Stimulated activated naive CD8-positive, alpha-beta T cell treated with anti-CD3 and anti-CD28 coated beads, Interleukin-15, amount 100 ng/mL, for 72 hours (primary cell): ENCODE data around the gene VWCE.

Experiments
- ATAC-seq: fragments of 150-1000 bp; cut with Tn5 transposase; 2 replicates; pipeline ENCODE4 v1.10.0; 2021; ENCODE audit warnings: mild to moderate bottlenecking, moderate library complexity
- DNase-seq, 2 donors: peaks; one replicate each; pipeline ENCODE4 v3.0.0; 2021 to 2022
- H3K27ac Mint-ChIP-seq, 2 donors: one replicate each; pipeline ENCODE4 v1.8.0; 2022; ENCODE audit warnings: mild to moderate bottlenecking in 2 of 2, mixed read lengths in 2 of 2, moderate library complexity in 2 of 2
- H3K27me3 Mint-ChIP-seq: one replicate; pipeline ENCODE4 v1.8.0; 2022; ENCODE audit warnings: mixed read lengths
- H3K4me1 Mint-ChIP-seq: one replicate; pipeline ENCODE4 v1.8.0; 2022; ENCODE audit warnings: mild to moderate bottlenecking, mixed read lengths
- H3K4me3 Mint-ChIP-seq, 2 donors: one replicate each; pipeline ENCODE4 v1.8.0; 2022; ENCODE audit warnings: mild to moderate bottlenecking in 2 of 2, mixed read lengths in 2 of 2, moderate library complexity in 1 of 2
- H3K9me3 Mint-ChIP-seq, 2 donors: one replicate each; pipeline ENCODE4 v1.8.0; 2022; ENCODE audit warnings: mixed read lengths in 2 of 2

VWCE gene

GRCh38 chr11:61278001-61278470 is 17.1 kb downstream of the VWCE start:
- H3K27me3 Mint-ChIP-seq: no peaks in the 10 kb centered on the region
- peaks cover 5% of the 10 kb centered on the region for H3K4me1 Mint-ChIP-seq
- no peak overlapping the region for H3K4me3 Mint-ChIP-seq
- peak overlapping the region in 1 of 2 donors; percentile 45 for H3K27ac Mint-ChIP-seq
- DNase-seq (no peak), ATAC-seq (no peak)
- H3K9me3 Mint-ChIP-seq: no peaks in the 10 kb centered on the region

GRCh38 chr11:61277186-61278000 is 17.7 kb downstream of the VWCE start:
- Mint-ChIP-seq H3K4me1 (peaks cover 5% of the 10 kb centered on the region), H3K27me3 (no peaks in the 10 kb centered on the region), H3K9me3 (no peaks in the 10 kb centered on the region), H3K4me3 (no peak overlapping the region), H3K27ac (no peak overlapping the region)
- ATAC-seq (no peak), DNase-seq (no peak)

DNA sequence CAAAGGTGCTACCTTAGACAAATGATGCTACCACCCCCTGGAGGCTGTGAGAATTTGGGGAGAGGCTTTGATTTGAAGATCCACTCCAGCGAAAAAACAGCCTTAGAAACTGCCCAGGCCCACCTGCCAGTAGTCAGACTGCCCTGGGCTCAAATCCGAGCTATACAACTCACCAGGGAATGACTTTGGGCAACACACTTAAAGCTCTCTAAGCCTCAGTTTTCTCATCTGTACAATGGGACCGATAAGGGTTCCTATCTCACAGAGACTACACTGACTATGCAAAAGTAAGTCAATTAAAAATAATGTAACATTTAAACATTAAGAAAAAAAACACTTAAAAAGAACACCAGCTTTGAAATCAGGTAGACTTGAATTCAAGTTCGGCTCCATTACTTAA is 19.9 kb downstream of the VWCE start:
- H3K4me3 Mint-ChIP-seq: no peak overlapping the region
- H3K27me3 Mint-ChIP-seq: no peaks in the 10 kb centered on the region
- no peaks in the 10 kb centered on the region for H3K9me3 Mint-ChIP-seq
- ATAC-seq (no peak), DNase-seq (no peak)
- no peak overlapping the region for H3K27ac Mint-ChIP-seq
- no peaks in the 10 kb centered on the region for H3K4me1 Mint-ChIP-seq

DNA sequence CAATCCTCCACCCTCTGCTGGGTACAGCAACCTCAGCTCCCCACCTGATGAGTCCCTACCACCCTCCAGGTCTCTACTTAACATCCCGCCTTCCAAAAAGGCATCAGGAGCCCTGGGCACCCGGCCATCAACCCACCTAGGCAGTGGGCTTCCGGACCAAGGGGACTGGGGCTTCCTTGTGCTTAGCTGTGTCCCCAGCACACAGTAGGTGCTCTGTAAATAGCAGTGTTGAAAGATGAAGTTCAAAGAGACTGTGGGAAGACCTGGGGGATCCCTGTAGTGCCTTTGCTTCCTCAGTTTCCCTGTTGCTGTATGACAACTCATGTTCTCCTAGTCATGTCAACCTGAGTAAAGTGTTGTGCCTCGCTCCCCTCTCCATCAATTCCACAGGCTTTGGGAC is 21.0 kb downstream of the VWCE start:
- no peaks in the 10 kb centered on the region for H3K9me3 Mint-ChIP-seq

GRCh38 chr11:61273178-61274078 is 21.7 kb downstream of the VWCE start:
- ATAC-seq (no peak), DNase-seq (no peak)
- Mint-ChIP-seq H3K4me1 (no peaks in the 10 kb centered on the region), H3K27me3 (no peaks in the 10 kb centered on the region), H3K27ac (peak overlapping the region in 1 of 2 donors; percentile 45), H3K9me3 (no peaks in the 10 kb centered on the region), H3K4me3 (no peak overlapping the region)

More for the DNA sequence above, 21.0 kb downstream of the VWCE start:
- no peak for DNase-seq
- peak overlapping the region in 1 of 2 donors; percentile 45 for H3K27ac Mint-ChIP-seq
- H3K27me3 Mint-ChIP-seq: no peaks in the 10 kb centered on the region
- no peak for ATAC-seq
- no peaks in the 10 kb centered on the region for H3K4me1 Mint-ChIP-seq
- H3K4me3 Mint-ChIP-seq: no peak overlapping the region

DNA sequence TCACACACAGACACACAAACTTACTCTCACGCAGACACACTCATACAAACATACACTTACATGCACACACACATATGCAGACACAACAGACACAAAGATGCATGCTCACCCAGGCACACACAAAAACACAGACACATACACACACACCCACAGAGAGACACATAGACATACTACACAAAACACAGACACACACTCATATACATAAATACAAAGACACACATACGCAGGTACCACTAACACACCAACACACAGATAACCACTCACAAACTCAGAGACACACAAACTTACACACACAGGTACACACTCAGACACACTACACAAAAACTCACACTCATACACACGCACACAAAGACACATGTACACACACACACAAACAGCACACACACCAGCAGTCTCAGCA is 22.4 kb downstream of the VWCE start:
- Mint-ChIP-seq H3K27ac (no peak overlapping the region), H3K4me1 (no peaks in the 10 kb centered on the region), H3K9me3 (no peaks in the 10 kb centered on the region), H3K4me3 (no peak overlapping the region), H3K27me3 (no peaks in the 10 kb centered on the region)
- no peak for ATAC-seq
- no peak for DNase-seq

GRCh38 chr11:61270354-61271076 is 24.6 kb downstream of the VWCE start:
- DNase-seq: no peak
- Mint-ChIP-seq H3K4me3 (no peak overlapping the region), H3K27me3 (no peaks in the 10 kb centered on the region), H3K4me1 (no peaks in the 10 kb centered on the region), H3K9me3 (no peaks in the 10 kb centered on the region), H3K27ac (peak overlapping the region in 1 of 2 donors; percentile 38)
- ATAC-seq: peak; percentile 80

GRCh38 chr11:61268588-61269250 is 26.4 kb downstream of the VWCE start:
- no peaks in the 10 kb centered on the region for H3K4me1 Mint-ChIP-seq
- H3K4me3 Mint-ChIP-seq: no peak overlapping the region

DNA sequence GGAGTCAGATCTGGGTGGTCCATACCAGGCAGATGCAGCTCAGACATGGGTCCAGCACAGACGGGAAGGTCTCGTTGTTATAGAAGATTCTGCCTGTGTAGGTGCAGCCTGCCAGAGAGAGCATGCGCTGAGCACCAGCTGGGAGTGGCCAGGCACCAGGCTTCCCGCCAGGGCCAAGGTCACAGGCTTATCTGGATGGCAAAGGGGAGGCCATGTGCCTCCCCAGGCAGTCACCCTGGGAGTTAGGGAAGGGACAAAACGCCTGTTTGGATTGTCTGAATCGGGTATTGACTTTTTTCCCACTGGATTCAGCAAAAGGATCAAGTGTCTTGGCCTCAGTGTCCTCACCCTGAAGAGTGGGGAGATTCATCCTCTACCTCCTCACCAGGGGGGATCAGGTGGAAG is 27.7 kb downstream of the VWCE start:
- Mint-ChIP-seq H3K9me3 (no peaks in the 10 kb centered on the region), H3K27ac (no peak overlapping the region), H3K4me1 (no peaks in the 10 kb centered on the region), H3K4me3 (no peak overlapping the region), H3K27me3 (no peaks in the 10 kb centered on the region)
- DNase-seq (no peak), ATAC-seq (no peak)

More at GRCh38 chr11:61268588-61269250, 26.4 kb downstream of the VWCE start:
- no peak for DNase-seq
- H3K27ac Mint-ChIP-seq: no peak overlapping the region
- no peaks in the 10 kb centered on the region for H3K27me3 Mint-ChIP-seq
- H3K9me3 Mint-ChIP-seq: no peaks in the 10 kb centered on the region
- no peak for ATAC-seq

DNA sequence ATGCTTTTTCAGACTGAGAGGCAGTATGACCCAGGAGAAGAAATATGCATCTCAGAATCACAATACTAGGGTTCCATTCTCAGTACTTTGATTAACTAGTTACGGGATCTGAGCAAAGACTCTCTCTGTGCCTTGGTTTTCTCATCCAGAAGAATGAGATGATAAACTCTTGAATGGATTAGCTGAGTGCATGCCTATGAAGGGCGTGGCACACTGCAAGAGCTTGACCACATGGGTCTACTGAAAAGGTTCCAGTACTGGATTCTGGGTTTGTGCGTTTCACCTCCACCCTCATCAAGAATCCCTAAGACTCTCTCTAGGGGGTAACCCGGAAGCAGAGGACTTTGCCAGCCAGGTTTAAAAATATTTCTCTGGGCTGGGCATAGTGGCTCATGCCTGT is 28.5 kb downstream of the VWCE start:
- no peak for ATAC-seq
- no peaks in the 10 kb centered on the region for H3K9me3 Mint-ChIP-seq

GRCh38 chr11:61265357-61265756 is 29.8 kb downstream of the VWCE start:
- DNase-seq (no peak), ATAC-seq (no peak)
- no peaks in the 10 kb centered on the region for H3K4me1 Mint-ChIP-seq
- no peaks in the 10 kb centered on the region for H3K27me3 Mint-ChIP-seq
- no peaks in the 10 kb centered on the region for H3K9me3 Mint-ChIP-seq
- H3K4me3 Mint-ChIP-seq: no peak overlapping the region
- no peak overlapping the region for H3K27ac Mint-ChIP-seq

More for the DNA sequence above, 28.5 kb downstream of the VWCE start:
- Mint-ChIP-seq H3K4me3 (no peak overlapping the region), H3K27ac (no peak overlapping the region), H3K4me1 (no peaks in the 10 kb centered on the region), H3K27me3 (no peaks in the 10 kb centered on the region)
- no peak for DNase-seq

DNA sequence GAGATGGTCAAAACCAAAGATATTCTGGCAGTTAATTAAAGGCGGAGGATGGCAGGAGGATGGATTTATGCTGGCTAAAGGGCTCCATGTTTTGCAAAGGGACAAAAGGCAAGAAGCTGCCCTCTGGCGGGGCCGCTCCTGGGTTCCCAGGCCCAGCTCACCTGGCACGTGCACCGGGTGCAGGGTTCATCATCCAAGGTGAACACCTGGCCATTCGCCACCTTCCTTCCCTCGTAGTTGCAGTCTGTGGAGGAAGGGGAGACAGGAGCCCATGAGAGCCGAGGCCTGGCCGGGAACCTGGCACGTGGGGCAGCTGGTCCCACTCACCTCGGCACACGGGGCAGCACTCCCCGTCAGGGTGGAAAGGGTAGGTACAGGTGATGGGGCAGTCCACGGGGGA is 30.3 kb downstream of the VWCE start:
- peak overlapping the region in 1 of 2 donors; percentile 29 for H3K27ac Mint-ChIP-seq
- ATAC-seq (no peak), DNase-seq (no peak)
- H3K27me3 Mint-ChIP-seq: no peaks in the 10 kb centered on the region
- no peak overlapping the region for H3K4me3 Mint-ChIP-seq
- H3K9me3 Mint-ChIP-seq: no peaks in the 10 kb centered on the region
- no peaks in the 10 kb centered on the region for H3K4me1 Mint-ChIP-seq

GRCh38 chr11:61264371-61264770 is 30.7 kb downstream of the VWCE start:
- no peak overlapping the region for H3K4me3 Mint-ChIP-seq
- no peaks in the 10 kb centered on the region for H3K4me1 Mint-ChIP-seq
- H3K27ac Mint-ChIP-seq: no peak overlapping the region
- no peaks in the 10 kb centered on the region for H3K27me3 Mint-ChIP-seq
- no peaks in the 10 kb centered on the region for H3K9me3 Mint-ChIP-seq
- ATAC-seq: no peak
- DNase-seq: no peak

DNA sequence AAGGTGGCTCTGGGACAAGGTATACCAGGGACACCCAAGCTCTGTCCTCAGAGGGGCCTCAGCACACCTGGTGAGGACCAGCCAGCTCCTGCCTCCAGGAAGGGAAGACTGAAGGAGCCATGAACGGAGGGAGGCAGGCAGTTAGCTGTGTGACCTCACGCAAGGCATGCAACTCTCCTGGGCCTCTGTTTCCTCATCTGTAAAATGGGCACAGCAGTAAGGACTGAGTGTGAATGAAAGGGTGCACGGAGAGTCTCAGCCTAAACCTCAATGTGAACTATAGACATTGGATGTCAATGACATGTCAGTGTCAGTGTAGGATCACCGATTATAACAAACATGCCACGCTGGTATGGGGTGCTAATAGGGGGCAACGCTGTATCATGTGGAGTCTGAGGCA is 35.8 kb downstream of the VWCE start:
- Mint-ChIP-seq H3K27me3 (no peaks in the 10 kb centered on the region), H3K9me3 (no peaks in the 10 kb centered on the region), H3K4me3 (no peak overlapping the region)

GRCh38 chr11:61258546-61258945 is 36.6 kb downstream of the VWCE start:
- Mint-ChIP-seq H3K27ac (no peak overlapping the region), H3K4me1 (no peaks in the 10 kb centered on the region), H3K4me3 (no peak overlapping the region), H3K9me3 (no peaks in the 10 kb centered on the region), H3K27me3 (no peaks in the 10 kb centered on the region)
- DNase-seq: no peak
- ATAC-seq: no peak

More for the DNA sequence above, 35.8 kb downstream of the VWCE start:
- Mint-ChIP-seq H3K4me1 (no peaks in the 10 kb centered on the region), H3K27ac (no peak overlapping the region)
- DNase-seq: no peak
- no peak for ATAC-seq
